ENCODE measurements around the gene PABPN1L. TPM values are rescaled to one million over a fixed set of nuclear protein-coding genes. Genes with fewer than 3 reads are reported as not detected.

Gene PABPN1L
- total and polyA plus RNA-seq, 2 of the 8 experiments (the other 6 are each of a cell fraction or from before 2014, with no cell fraction given) = not detected

- TF ChIP-seq GTF2F1 (IDR thresholded peaks at IDR 0.05; ENCODE audit: borderline replicate concordance, low read depth, low read length) (no peak), YY1 (IDR thresholded peaks at IDR 0.05; ENCODE audit: low read depth, low read length) (no peak), HDAC6 (IDR thresholded peaks at IDR 0.05; ENCODE audit: low read depth, low read length) (no peak), SIRT6 (IDR thresholded peaks at IDR 0.05; ENCODE audit: low read length) (no peak), HDAC2 (IDR thresholded peaks at IDR 0.05; ENCODE audit: borderline replicate concordance in 1 of 2, low read depth in 2 of 2, low read length in 2 of 2) (no peak), SP4 (IDR thresholded peaks at IDR 0.05; ENCODE audit: low read length) (no peak)
Observed at GRCh38 chr16:88901718-88902337, 35.4 kb upstream of the PABPN1L start (continued).

All from H1 (cell line).